ENCODE data around the gene RTTN. TPM values are rescaled to one million over a fixed set of nuclear protein-coding genes. Genes with fewer than 3 reads are reported as not detected.

The RTTN gene
- total and polyA plus RNA-seq, 9 of the 15 experiments (the other 6 are each of a cell fraction or from before 2014, with no cell fraction given): 3.1 to 18.3 (median 10.6) TPM

DNA sequence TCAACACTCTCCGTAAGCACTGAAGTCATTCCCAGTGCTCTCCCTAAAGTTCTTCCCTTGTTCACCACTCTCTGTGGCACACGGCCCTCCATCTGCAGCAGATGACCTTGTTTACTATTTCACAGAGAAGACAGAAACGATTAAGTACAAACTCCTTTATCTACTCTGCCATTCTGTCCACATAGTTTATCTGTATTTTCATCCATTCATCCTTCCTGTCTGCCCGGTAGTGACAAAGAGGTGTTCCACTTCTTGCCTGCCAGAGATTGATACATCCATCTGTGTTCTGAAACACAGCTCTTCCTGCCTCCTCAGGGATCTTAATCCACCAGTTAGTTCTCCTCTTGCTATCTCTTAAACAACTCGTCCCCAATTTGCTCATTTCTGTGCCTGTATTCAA, 179.9 kb downstream of the RTTN start (continued):
- TF ChIP-seq FOXJ2 (tag; IDR thresholded peaks at IDR 0.05) (peak; percentile 74), E2F3 (CRISPR knock-in tag; IDR thresholded peaks at IDR 0.05) (no peak), ATF7 (IDR thresholded peaks at IDR 0.05) (peak; percentile 51; the same call in 1 of the 2 replicates), POLR2AphosphoS2 (IDR thresholded peaks at IDR 0.05; ENCODE audit: low read length) (no peak), TAL1 (IDR thresholded peaks at IDR 0.05) (peak; percentile 99), HIVEP1 (CRISPR knock-in tag; IDR thresholded peaks at IDR 0.05) (no peak), ZSCAN29 (IDR thresholded peaks at IDR 0.05) (no peak), CCNT2 (IDR thresholded peaks at IDR 0.05; ENCODE audit: borderline replicate concordance, extremely low read depth, insufficient read length, low read depth, low read length) (peak; percentile 76), MYNN (IDR thresholded peaks at IDR 0.05) (peak; percentile 36; the same call in 1 of the 2 replicates), MYNN (CRISPR knock-in tag; IDR thresholded peaks at IDR 0.05) (no peak), NCOA2 (IDR thresholded peaks at IDR 0.05; ENCODE audit: partially characterized antibody in 2 of 2) (peak; percentile 75 to 78), MEIS2 (IDR thresholded peaks at IDR 0.05; ENCODE audit: partially characterized antibody) (peak; percentile 86), ZNF197 (CRISPR knock-in tag; IDR thresholded peaks at IDR 0.05; ENCODE audit: low read depth) (peak; percentile 79; the same call in 1 of the 2 replicates), TBL1XR1 (IDR thresholded peaks at IDR 0.05; ENCODE audit: low read length in 2 of 2) (peak; percentile 71 to 91; a peak in 3 of 4 replicates), ELF1 (tag; IDR thresholded peaks at IDR 0.05) (0 out of 2 replicates have a peak, but pooled peaks have one; percentile 12), GATA2 (CRISPR knock-in tag; IDR thresholded peaks at IDR 0.05) (peak; percentile 93), ZKSCAN8 (CRISPR knock-in tag; IDR thresholded peaks at IDR 0.05) (peak; percentile 81; the same call in 1 of the 2 replicates), SMAD1 (IDR thresholded peaks at IDR 0.05; ENCODE audit: low read depth, low read length, partially characterized antibody) (peak; percentile 51), ADNP (tag; IDR thresholded peaks at IDR 0.05) (peak; percentile 60), RAD51 (IDR thresholded peaks at IDR 0.05; ENCODE audit: borderline replicate concordance, low read depth) (peak; percentile 46; the same call in 1 of the 2 replicates)
- TF ChIP-seq, protein P1, sequence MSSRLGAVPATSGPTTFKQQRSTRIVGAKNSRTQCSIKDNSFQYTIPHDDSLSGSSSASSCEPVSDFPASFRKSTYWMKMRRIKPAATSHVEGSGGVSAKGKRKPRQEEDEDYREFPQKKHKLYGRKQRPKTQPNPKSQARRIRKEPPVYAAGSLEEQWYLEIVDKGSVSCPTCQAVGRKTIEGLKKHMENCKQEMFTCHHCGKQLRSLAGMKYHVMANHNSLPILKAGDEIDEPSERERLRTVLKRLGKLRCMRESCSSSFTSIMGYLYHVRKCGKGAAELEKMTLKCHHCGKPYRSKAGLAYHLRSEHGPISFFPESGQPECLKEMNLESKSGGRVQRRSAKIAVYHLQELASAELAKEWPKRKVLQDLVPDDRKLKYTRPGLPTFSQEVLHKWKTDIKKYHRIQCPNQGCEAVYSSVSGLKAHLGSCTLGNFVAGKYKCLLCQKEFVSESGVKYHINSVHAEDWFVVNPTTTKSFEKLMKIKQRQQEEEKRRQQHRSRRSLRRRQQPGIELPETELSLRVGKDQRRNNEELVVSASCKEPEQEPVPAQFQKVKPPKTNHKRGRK (tag; IDR thresholded peaks at IDR 0.05): no peak
- TF ChIP-seq, protein P2, sequence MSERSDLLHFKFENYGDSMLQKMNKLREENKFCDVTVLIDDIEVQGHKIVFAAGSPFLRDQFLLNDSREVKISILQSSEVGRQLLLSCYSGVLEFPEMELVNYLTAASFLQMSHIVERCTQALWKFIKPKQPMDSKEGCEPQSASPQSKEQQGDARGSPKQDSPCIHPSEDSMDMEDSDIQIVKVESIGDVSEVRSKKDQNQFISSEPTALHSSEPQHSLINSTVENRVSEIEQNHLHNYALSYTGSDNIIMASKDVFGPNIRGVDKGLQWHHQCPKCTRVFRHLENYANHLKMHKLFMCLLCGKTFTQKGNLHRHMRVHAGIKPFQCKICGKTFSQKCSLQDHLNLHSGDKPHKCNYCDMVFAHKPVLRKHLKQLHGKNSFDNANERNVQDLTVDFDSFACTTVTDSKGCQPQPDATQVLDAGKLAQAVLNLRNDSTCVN (CRISPR knock-in tag; IDR thresholded peaks at IDR 0.05): no peak
- TF ChIP-seq, protein P3, sequence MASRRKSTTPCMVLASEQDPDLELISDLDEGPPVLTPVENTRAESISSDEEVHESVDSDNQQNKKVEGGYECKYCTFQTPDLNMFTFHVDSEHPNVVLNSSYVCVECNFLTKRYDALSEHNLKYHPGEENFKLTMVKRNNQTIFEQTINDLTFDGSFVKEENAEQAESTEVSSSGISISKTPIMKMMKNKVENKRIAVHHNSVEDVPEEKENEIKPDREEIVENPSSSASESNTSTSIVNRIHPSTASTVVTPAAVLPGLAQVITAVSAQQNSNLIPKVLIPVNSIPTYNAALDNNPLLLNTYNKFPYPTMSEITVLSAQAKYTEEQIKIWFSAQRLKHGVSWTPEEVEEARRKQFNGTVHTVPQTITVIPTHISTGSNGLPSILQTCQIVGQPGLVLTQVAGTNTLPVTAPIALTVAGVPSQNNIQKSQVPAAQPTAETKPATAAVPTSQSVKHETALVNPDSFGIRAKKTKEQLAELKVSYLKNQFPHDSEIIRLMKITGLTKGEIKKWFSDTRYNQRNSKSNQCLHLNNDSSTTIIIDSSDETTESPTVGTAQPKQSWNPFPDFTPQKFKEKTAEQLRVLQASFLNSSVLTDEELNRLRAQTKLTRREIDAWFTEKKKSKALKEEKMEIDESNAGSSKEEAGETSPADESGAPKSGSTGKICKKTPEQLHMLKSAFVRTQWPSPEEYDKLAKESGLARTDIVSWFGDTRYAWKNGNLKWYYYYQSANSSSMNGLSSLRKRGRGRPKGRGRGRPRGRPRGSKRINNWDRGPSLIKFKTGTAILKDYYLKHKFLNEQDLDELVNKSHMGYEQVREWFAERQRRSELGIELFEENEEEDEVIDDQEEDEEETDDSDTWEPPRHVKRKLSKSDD (conservative IDR thresholded peaks at IDR 0.05; ENCODE audit: low read length): no peak
- TF ChIP-seq, protein P4, sequence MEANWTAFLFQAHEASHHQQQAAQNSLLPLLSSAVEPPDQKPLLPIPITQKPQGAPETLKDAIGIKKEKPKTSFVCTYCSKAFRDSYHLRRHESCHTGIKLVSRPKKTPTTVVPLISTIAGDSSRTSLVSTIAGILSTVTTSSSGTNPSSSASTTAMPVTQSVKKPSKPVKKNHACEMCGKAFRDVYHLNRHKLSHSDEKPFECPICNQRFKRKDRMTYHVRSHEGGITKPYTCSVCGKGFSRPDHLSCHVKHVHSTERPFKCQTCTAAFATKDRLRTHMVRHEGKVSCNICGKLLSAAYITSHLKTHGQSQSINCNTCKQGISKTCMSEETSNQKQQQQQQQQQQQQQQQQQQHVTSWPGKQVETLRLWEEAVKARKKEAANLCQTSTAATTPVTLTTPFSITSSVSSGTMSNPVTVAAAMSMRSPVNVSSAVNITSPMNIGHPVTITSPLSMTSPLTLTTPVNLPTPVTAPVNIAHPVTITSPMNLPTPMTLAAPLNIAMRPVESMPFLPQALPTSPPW (CRISPR knock-in tag; IDR thresholded peaks at IDR 0.05): peak; percentile 34; the same call in 1 of the 2 replicates
